Astrocyte (in vitro differentiated cells and primary cell): Measurements from ENCODE around the gene C19orf25.

Source experiments
- EZH2 ChIP-seq: IDR thresholded peaks from 2 replicates; pipeline ENCODE4 v1.6.1; 2012; ENCODE audit warnings: mild to moderate bottlenecking, low read length, inconsistent platforms; ENCODE audit not compliant: insufficient read depth
- TF ChIP-seq, protein P1 (sequence below): IDR thresholded peaks from 2 replicates; pipeline ENCODE4 v1.5.1; 2011; ENCODE audit warnings: low read depth, mild to moderate bottlenecking, inconsistent platforms, low read length, moderate library complexity; ENCODE audit not compliant: insufficient read depth

DNA sequence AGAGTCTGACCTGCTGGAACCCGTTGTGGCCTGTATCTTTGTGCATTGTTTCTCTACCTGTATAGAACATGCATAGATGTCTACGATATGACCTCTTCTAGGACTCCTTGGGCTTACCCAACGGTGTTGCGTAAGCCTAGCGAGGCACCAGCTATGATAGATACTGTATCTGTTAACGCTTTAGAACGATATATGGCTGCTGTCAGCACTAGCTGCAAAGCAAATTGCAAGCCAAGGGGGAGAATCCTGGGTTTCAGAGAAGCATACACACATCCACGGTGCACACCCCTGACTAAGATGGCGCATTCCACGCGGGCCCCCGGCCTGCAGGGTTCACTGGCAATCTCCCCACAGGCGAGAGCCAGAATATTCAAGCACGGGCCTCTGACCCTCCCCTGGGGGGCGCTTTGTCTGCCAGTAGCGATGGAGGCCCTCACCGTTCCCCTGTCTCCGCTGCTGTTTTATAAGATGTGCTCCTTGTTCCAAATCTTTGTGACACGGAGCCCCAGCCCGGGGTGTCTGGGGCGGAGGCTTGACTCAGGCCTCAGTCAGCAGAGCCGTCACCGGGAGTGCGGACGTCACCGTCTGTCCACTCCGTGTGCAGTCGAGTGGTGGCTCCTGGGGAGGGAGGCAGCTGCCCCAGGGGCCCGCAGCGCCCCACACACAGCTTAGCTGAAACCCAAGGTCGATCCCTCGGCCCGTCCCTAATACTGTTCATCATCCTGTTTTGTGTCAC, 53.7 kb downstream of the C19orf25 start:
- TF ChIP-seq, protein P1, sequence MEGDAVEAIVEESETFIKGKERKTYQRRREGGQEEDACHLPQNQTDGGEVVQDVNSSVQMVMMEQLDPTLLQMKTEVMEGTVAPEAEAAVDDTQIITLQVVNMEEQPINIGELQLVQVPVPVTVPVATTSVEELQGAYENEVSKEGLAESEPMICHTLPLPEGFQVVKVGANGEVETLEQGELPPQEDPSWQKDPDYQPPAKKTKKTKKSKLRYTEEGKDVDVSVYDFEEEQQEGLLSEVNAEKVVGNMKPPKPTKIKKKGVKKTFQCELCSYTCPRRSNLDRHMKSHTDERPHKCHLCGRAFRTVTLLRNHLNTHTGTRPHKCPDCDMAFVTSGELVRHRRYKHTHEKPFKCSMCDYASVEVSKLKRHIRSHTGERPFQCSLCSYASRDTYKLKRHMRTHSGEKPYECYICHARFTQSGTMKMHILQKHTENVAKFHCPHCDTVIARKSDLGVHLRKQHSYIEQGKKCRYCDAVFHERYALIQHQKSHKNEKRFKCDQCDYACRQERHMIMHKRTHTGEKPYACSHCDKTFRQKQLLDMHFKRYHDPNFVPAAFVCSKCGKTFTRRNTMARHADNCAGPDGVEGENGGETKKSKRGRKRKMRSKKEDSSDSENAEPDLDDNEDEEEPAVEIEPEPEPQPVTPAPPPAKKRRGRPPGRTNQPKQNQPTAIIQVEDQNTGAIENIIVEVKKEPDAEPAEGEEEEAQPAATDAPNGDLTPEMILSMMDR: no peak
- TF ChIP-seq EZH2: no peak
